Spleen (tissue), 11 donors: Measurements from ENCODE around the gene CBX3. TPM values are rescaled to one million over a fixed set of nuclear protein-coding genes. Genes with fewer than 3 reads are reported as not detected.
"Not testable (repeated sequence)": the region's sequence is repeated elsewhere in the genome, so short reads cannot be mapped to it uniquely, and the experiment has no call there.

ENCODE experiments used
- DNase-seq: peaks from one replicate; pipeline ENCODE4 v3.0.0-alpha.2; 2020
- H3K27ac ChIP-seq, 8 donors: fragments of 200-600 bp; sonication (generic) in 7 of 8; 1 replicate in 4 of 8; 2 replicates in 4 of 8; pipeline versions ENCODE4 v1.5.0 to v1.8.0; 2016 to 2021; ENCODE audit warnings: inconsistent platforms in 4 of 8, mild to moderate bottlenecking in 4 of 8, moderate library complexity in 1 of 8
- H3K27me3 ChIP-seq, 7 donors: fragments of 200-600 bp; sonication (generic) in 6 of 7; replicated peaks in 1 of 7; 1 replicate in 4 of 7; 2 replicates in 3 of 7; pipeline versions ENCODE4 v1.5.0 to v1.8.0; 2016 to 2021; ENCODE audit warnings: inconsistent platforms in 3 of 7, mild to moderate bottlenecking in 1 of 7
- H3K36me3 ChIP-seq, 6 donors: fragments of 200-600 bp; sonication (generic) in 5 of 6; 1 replicate in 4 of 6; 2 replicates in 2 of 6; pipeline versions ENCODE4 v1.5.0 to v1.8.0; 2016 to 2021; ENCODE audit warnings: inconsistent platforms in 2 of 6
- H3K4me1 ChIP-seq, 6 donors: fragments of 200-600 bp; sonication (generic) in 5 of 6; 1 replicate in 3 of 6; 2 replicates in 3 of 6; pipeline versions ENCODE4 v1.5.0 to v1.8.0; 2016 to 2021; ENCODE audit warnings: inconsistent platforms in 3 of 6
- H3K4me3 ChIP-seq, 8 donors: fragments of 200-600 bp; sonication (generic) in 7 of 8; 1 replicate in 4 of 8; 2 replicates in 4 of 8; pipeline versions ENCODE4 v1.5.0 to v1.8.0; 2016 to 2021; ENCODE audit warnings: inconsistent platforms in 4 of 8, mild to moderate bottlenecking in 4 of 8, moderate library complexity in 2 of 8
- H3K9me3 ChIP-seq, 8 donors: fragments of 200-600 bp; sonication (generic) in 7 of 8; 1 replicate in 4 of 8; 2 replicates in 4 of 8; pipeline versions ENCODE4 v1.5.0 to v1.8.0; 2016 to 2021; ENCODE audit warnings: inconsistent platforms in 4 of 8
- POLR2A ChIP-seq, 3 donors: fragments of 450-650 bp; IDR thresholded peaks; one replicate each; pipeline ENCODE4 v1.5.1; 2017; ENCODE audit warnings: antibody characterized with exemption in 3 of 3, mild to moderate bottlenecking in 1 of 3
- POLR2AphosphoS5 ChIP-seq, 3 donors: sonication (generic); formaldehyde crosslinking; IDR thresholded peaks; one replicate each; pipeline ENCODE4 v1.5.1; 2017; ENCODE audit warnings: antibody characterized with exemption in 3 of 3
- WGBS, 5 donors: extraction: QIAGEN DNeasy Blood & Tissue Kit in 3 of 5; methylation state at CpG; one replicate each; pipeline versions ENCODE4 v1.1.5 to v1.1.7; 2013 to 2018; 5-methylcytosine and 5-hydroxymethylcytosine counted together
- intact Hi-C: fragments of 100-400 bp; cut with DNase I; formaldehyde crosslinking; loops from one replicate; pipeline ENCODE4 v1.15.0; 2023; ENCODE audit warnings: low total_unique reads
- polyA plus RNA-seq, 3 donors: library from polyadenylated mRNA; stranded (reverse); fragments of 200-250 nt; gene quantifications; one replicate each; pipeline ENCODE4 v1.2.1, GENCODE V29; 2013
- total RNA-seq, 7 donors: library from RNA; depleted of rRNA in 3 of 7; stranded (reverse); fragments of >200 nt in 3 of 7; fragmentation: NEBNext Ultra II Directional in 4 of 7; extraction: Animal tissue kit (Norgen Biotek cat#: 25700) in 4 of 7; gene quantifications; one replicate each; pipeline versions ENCODE4 v1.1.0 to v1.2.1, GENCODE V29; 2016 to 2021
- TF ChIP-seq, protein P1 (sequence below), 11 experiments: fragments of 200-600 bp in 7 of 11; fragments of 450-650 bp in 4 of 11; sonication (generic) in 4 of 11; IDR thresholded peaks in 8 of 11; conservative IDR thresholded peaks in 3 of 11; 1 replicate in 7 of 11; 2 replicates in 4 of 11; pipeline versions ENCODE4 v1.4.0 to v1.8.0; 2016 to 2021; ENCODE audit warnings: antibody characterized with exemption in 11 of 11, inconsistent platforms in 4 of 11, mild to moderate bottlenecking in 1 of 11
- donor health status: healthy with polysubstance abuse.
- donor health status: DM: no; HTN: no; CAD: no; lungs with moderate emphysema.
- donor health status: DM: no; HTN: no; CAD: no.
- donor health status: Bipolar disorder and iron deficiency.
- donor health status: healthy.
- donor health status: DM: no; HTN: no; CAD: no.
- donor health status: DM: yes; HTN: yes; CAD: no.

Gene CBX3
- total and polyA plus RNA-seq, 10 donors, result 87.3 to 146 (median 109) TPM

DNA sequence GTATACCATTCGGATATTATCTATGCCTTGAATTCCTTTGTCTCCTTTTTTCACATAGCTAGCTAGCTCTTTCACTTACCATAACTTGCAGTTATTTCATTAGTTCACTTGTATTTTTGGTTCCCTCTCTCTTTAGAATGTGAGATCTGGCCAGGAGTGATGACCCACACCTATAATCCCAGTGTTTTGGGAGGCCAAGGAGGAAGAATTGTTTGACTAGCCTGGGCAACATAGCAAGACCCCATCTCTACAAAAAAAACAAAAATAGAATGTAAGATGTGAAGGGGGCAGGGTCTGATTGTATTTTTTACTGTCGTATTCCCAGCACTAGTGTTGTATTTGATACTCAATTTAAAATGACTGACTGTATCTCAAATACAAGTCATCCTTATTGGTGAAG is 29.9 kb upstream of the CBX3 start:
- Histone ChIP-seq H3K27me3 (no peaks in the 10 kb centered on the region), H3K9me3 (no peaks in the 10 kb centered on the region), H3K4me1 (peaks cover 7 to 16% (median 13%) of the 10 kb centered on the region in 6 donors), H3K36me3 (peaks cover 0 to 25% (median 3%) of the 10 kb centered on the region in 6 donors), H3K27ac (no peak overlapping the region), H3K4me3 (no peak overlapping the region)
- no peak for DNase-seq
- WGBS, 5 donors, result 93 to 98% (median 96%) methylated on average over 2 of the region's 2 CpGs
- no peak for TF ChIP-seq POLR2A (IDR thresholded peaks at IDR 0.05)
- TF ChIP-seq POLR2AphosphoS5 (IDR thresholded peaks at IDR 0.05), result no peak
- TF ChIP-seq, protein P1, sequence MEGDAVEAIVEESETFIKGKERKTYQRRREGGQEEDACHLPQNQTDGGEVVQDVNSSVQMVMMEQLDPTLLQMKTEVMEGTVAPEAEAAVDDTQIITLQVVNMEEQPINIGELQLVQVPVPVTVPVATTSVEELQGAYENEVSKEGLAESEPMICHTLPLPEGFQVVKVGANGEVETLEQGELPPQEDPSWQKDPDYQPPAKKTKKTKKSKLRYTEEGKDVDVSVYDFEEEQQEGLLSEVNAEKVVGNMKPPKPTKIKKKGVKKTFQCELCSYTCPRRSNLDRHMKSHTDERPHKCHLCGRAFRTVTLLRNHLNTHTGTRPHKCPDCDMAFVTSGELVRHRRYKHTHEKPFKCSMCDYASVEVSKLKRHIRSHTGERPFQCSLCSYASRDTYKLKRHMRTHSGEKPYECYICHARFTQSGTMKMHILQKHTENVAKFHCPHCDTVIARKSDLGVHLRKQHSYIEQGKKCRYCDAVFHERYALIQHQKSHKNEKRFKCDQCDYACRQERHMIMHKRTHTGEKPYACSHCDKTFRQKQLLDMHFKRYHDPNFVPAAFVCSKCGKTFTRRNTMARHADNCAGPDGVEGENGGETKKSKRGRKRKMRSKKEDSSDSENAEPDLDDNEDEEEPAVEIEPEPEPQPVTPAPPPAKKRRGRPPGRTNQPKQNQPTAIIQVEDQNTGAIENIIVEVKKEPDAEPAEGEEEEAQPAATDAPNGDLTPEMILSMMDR (IDR thresholded peaks at IDR 0.05 in 8 of 11, conservative IDR thresholded peaks at IDR 0.05 in 3 of 11), result no peak
- intact Hi-C loops, result no loop called here

GRCh38 chr7:26172048-26172447 is 29.5 kb upstream of the CBX3 start:
- 93 to 100% (median 98%) methylated on average over 1 of the region's 1 CpG for WGBS, 5 donors
- H3K27me3 ChIP-seq, result no peaks in the 10 kb centered on the region
- H3K4me1 ChIP-seq, result peaks cover 4 to 11% (median 8%) of the 10 kb centered on the region in 6 donors
- DNase-seq, result no peak
- intact Hi-C loops, result no loop called here
- H3K27ac ChIP-seq, result no peak overlapping the region
- TF ChIP-seq, protein P1 (IDR thresholded peaks at IDR 0.05 in 8 of 11, conservative IDR thresholded peaks at IDR 0.05 in 3 of 11), result no peak
- TF ChIP-seq POLR2AphosphoS5 (IDR thresholded peaks at IDR 0.05), result no peak
- TF ChIP-seq POLR2A (IDR thresholded peaks at IDR 0.05), result no peak
- H3K9me3 ChIP-seq, result no peaks in the 10 kb centered on the region
- H3K36me3 ChIP-seq, result peaks cover 0 to 25% (median 3%) of the 10 kb centered on the region in 6 donors
- H3K4me3 ChIP-seq, result no peak overlapping the region

- peaks cover 0 to 17% (median 7%) of the 10 kb centered on the region in 6 donors for H3K4me1 ChIP-seq
- H3K4me3 ChIP-seq, H3K27me3 ChIP-seq, H3K9me3 ChIP-seq, intact Hi-C loops, H3K36me3 ChIP-seq, DNase-seq, H3K27ac ChIP-seq: not testable (repeated sequence)
- 91 to 100% (median 95%) methylated on average over 1 of the region's 4 CpGs for WGBS, 5 donors
Observed at GRCh38 chr7:26175903-26176302, 25.6 kb upstream of the CBX3 start.

DNA sequence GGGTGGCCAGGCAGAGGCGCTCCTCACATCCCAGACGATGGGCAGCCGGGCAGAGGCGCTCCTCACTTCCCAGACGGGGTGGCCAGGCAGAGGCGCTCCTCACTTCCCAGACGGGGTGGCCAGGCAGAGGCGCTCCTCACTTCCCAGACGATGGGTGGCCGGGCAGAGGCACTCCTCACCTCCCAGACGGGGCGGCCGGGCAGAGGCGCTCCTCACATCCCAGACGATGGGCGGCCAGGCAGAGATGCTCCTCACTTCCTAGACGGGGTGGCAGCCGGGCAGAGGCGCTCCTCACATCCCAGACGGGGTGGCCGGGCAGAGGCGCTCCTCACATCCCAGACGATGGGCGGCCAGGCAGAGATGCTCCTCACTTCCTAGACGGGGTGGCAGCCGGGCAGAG is 24.8 kb upstream of the CBX3 start:
- intact Hi-C loops, H3K4me3 ChIP-seq, DNase-seq, H3K36me3 ChIP-seq, H3K27ac ChIP-seq, H3K27me3 ChIP-seq, H3K9me3 ChIP-seq: not testable (repeated sequence)
- WGBS, 5 donors, result 95 to 99% (median 96%) methylated on average over 6 to 20 of the region's 26 CpGs; no CpG with 5 or more reads in 2 of the 5 donors
- peaks cover 0 to 25% (median 9%) of the 10 kb centered on the region in 6 donors for H3K4me1 ChIP-seq

GRCh38 chr7:26177269-26177668 is 24.3 kb upstream of the CBX3 start:
- H3K9me3 ChIP-seq, H3K27ac ChIP-seq, DNase-seq, H3K27me3 ChIP-seq, H3K4me3 ChIP-seq, intact Hi-C loops, H3K36me3 ChIP-seq: not testable (repeated sequence)
- peaks cover 0 to 30% (median 11%) of the 10 kb centered on the region in 6 donors for H3K4me1 ChIP-seq
- WGBS, 5 donors, result 93 to 96% (median 94%) methylated on average over 17 to 20 of the region's 20 CpGs
- peak; percentile 14 to 69 (median 25) for TF ChIP-seq POLR2AphosphoS5 (IDR thresholded peaks at IDR 0.05)
